Panc1 (cell line): ENCODE data around the gene BCAS3. TPM values are rescaled to one million over a fixed set of nuclear protein-coding genes. Genes with fewer than 3 reads are reported as not detected.

Experiments
- ATAC-seq: fragments of 200-7000 bp; cut with Tn5 transposase; 2 replicates; pipeline ENCODE4 v1.9.1; 2020; ENCODE audit warnings: mild to moderate bottlenecking, moderate library complexity
- BruUV-seq: library from RNA; stranded (reverse); fragments of 400-500 nt; replicated peaks from 2 replicates; lab custom pipeline; 2021; lab: Mats Ljungman, UMichigan
- CTCF ChIA-PET: fragments of 300-600 bp; sonication (Branson Sonifier 250); formaldehyde crosslinking; loops from one replicate; lab custom pipeline; 2022; ENCODE audit warnings: antibody characterized with exemption; lab: Charles Lee
- POLR2A ChIA-PET: fragments of 300-600 bp; sonication (Branson Sonifier 250); formaldehyde crosslinking; loops from one replicate; lab custom pipeline; 2022; ENCODE audit warnings: antibody characterized with exemption; lab: Charles Lee
- DNase-seq: peaks from one replicate; pipeline ENCODE4 v3.0.0-alpha.2; 2010; ENCODE audit warnings: low read depth, low spot score
- H3K27ac ChIP-seq: 2 replicates; pipeline ENCODE4 v1.5.1; 2011; ENCODE audit warnings: mild to moderate bottlenecking, low read length, inconsistent platforms
- H3K27me3 ChIP-seq: fragments of 200-500 bp; sonication (Bioruptor generic); 2 replicates; pipeline ENCODE4 v1.6.0; 2014; ENCODE audit warnings: low read length, inconsistent platforms; ENCODE audit not compliant: control insufficient read depth, insufficient read depth
- H3K36me3 ChIP-seq: fragments of 200-500 bp; sonication (Bioruptor generic); 2 replicates; pipeline ENCODE4 v1.5.1; 2014; ENCODE audit warnings: inconsistent platforms, mild to moderate bottlenecking, low read length, moderate library complexity; ENCODE audit not compliant: control insufficient read depth, insufficient read depth
- H3K4me1 ChIP-seq: 2 replicates; pipeline ENCODE4 v1.5.1; 2011; ENCODE audit warnings: inconsistent platforms, mild to moderate bottlenecking, low read length, moderate library complexity; ENCODE audit not compliant: control insufficient read depth, insufficient read depth
- H3K4me3 ChIP-seq, 2 experiments: 2 replicates each; pipeline ENCODE4 v1.5.1; 2011 to 2012; ENCODE audit warnings: low read depth in 2 of 2, low read length in 2 of 2, mild to moderate bottlenecking in 2 of 2, inconsistent platforms in 1 of 2, moderate library complexity in 1 of 2
- H3K9me3 ChIP-seq: fragments of 200-500 bp; sonication (Bioruptor generic); 2 replicates; pipeline ENCODE4 v1.5.1; 2014; ENCODE audit warnings: low read depth, mild to moderate bottlenecking, inconsistent platforms, low read length, moderate library complexity; ENCODE audit not compliant: control insufficient read depth, insufficient read depth
- POLR2AphosphoS5 ChIP-seq: IDR thresholded peaks from 2 replicates; pipeline ENCODE4 v1.6.1; 2012; ENCODE audit warnings: mild to moderate bottlenecking, low read depth, low read length, moderate library complexity
- SIN3A ChIP-seq: IDR thresholded peaks from 2 replicates; pipeline ENCODE4 v1.6.1; 2012; ENCODE audit warnings: low read depth, mild to moderate bottlenecking, low read length, moderate library complexity, borderline replicate concordance; ENCODE audit not compliant: insufficient read depth
- TCF7L2 ChIP-seq: IDR thresholded peaks from 2 replicates; pipeline ENCODE4 v1.6.1; 2011; ENCODE audit warnings: mild to moderate bottlenecking, low read depth, low read length, inconsistent platforms
- in situ Hi-C: cut with HindIII; loops from 2 replicates; pipeline ENCODE4 v1.10.0; 2016; ENCODE audit warnings: low sequenced_read_pairs, low pct_unique_long_range_greater_than_20kb
- intact Hi-C: fragments of 100-400 bp; cut with micrococcal nuclease; formaldehyde crosslinking; loops from one replicate; pipeline ENCODE4 v1.10.0; 2022; ENCODE audit not compliant: unreplicated experiment
- total RNA-seq: library from RNA; stranded (reverse); gene quantifications from one replicate; pipeline ENCODE4 v1.2.1, GENCODE V29; 2021; ENCODE audit not compliant: unreplicated experiment
- TF ChIP-seq, protein P1 (sequence below), 2 experiments: IDR thresholded peaks; 2 replicates each; pipeline ENCODE4 v1.6.1; 2011 to 2012; ENCODE audit warnings: low read depth in 2 of 2, control low read depth in 1 of 2, low read length in 1 of 2, mild to moderate bottlenecking in 1 of 2, moderate library complexity in 1 of 2; ENCODE audit not compliant: insufficient read depth in 1 of 2
- TF ChIP-seq, protein P2 (sequence below): fragments of 450-650 bp; IDR thresholded peaks from 2 replicates; pipeline ENCODE4 v1.5.1; 2017; ENCODE audit warnings: mild to moderate bottlenecking

Gene BCAS3
- total RNA-seq, 1 experiment from 2014 or later = 9.3 TPM

- TF ChIP-seq POLR2AphosphoS5 = no peak
- TF ChIP-seq TCF7L2 = no peak
- TF ChIP-seq, protein P1, sequence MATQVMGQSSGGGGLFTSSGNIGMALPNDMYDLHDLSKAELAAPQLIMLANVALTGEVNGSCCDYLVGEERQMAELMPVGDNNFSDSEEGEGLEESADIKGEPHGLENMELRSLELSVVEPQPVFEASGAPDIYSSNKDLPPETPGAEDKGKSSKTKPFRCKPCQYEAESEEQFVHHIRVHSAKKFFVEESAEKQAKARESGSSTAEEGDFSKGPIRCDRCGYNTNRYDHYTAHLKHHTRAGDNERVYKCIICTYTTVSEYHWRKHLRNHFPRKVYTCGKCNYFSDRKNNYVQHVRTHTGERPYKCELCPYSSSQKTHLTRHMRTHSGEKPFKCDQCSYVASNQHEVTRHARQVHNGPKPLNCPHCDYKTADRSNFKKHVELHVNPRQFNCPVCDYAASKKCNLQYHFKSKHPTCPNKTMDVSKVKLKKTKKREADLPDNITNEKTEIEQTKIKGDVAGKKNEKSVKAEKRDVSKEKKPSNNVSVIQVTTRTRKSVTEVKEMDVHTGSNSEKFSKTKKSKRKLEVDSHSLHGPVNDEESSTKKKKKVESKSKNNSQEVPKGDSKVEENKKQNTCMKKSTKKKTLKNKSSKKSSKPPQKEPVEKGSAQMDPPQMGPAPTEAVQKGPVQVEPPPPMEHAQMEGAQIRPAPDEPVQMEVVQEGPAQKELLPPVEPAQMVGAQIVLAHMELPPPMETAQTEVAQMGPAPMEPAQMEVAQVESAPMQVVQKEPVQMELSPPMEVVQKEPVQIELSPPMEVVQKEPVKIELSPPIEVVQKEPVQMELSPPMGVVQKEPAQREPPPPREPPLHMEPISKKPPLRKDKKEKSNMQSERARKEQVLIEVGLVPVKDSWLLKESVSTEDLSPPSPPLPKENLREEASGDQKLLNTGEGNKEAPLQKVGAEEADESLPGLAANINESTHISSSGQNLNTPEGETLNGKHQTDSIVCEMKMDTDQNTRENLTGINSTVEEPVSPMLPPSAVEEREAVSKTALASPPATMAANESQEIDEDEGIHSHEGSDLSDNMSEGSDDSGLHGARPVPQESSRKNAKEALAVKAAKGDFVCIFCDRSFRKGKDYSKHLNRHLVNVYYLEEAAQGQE (IDR thresholded peaks at IDR 0.05; ENCODE audit: insufficient read depth in 1 of 2, low read depth in 2 of 2, low read length in 1 of 2) = no peak
- TF ChIP-seq, protein P2, sequence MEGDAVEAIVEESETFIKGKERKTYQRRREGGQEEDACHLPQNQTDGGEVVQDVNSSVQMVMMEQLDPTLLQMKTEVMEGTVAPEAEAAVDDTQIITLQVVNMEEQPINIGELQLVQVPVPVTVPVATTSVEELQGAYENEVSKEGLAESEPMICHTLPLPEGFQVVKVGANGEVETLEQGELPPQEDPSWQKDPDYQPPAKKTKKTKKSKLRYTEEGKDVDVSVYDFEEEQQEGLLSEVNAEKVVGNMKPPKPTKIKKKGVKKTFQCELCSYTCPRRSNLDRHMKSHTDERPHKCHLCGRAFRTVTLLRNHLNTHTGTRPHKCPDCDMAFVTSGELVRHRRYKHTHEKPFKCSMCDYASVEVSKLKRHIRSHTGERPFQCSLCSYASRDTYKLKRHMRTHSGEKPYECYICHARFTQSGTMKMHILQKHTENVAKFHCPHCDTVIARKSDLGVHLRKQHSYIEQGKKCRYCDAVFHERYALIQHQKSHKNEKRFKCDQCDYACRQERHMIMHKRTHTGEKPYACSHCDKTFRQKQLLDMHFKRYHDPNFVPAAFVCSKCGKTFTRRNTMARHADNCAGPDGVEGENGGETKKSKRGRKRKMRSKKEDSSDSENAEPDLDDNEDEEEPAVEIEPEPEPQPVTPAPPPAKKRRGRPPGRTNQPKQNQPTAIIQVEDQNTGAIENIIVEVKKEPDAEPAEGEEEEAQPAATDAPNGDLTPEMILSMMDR = no peak
- no peak for TF ChIP-seq SIN3A
- H3K36me3 ChIP-seq = no peaks in the 10 kb centered on the region
- no peak overlapping the region for H3K4me3 ChIP-seq
- in situ Hi-C loops = no loop called here
- intact Hi-C loops = no loop called here
- H3K27ac ChIP-seq = no peak overlapping the region
- BruUV-seq = no TSS peak
- H3K9me3 ChIP-seq = no peaks in the 10 kb centered on the region
- DNase-seq (no peak), ATAC-seq (no peak)
- no peaks in the 10 kb centered on the region for H3K4me1 ChIP-seq
- POLR2A ChIA-PET = no interaction called here
- H3K27me3 ChIP-seq = no peaks in the 10 kb centered on the region
- CTCF ChIA-PET = no interaction called here
These were observed 46.5 kb upstream of the BCAS3 start for GRCh38 chr17:60631119-60631518.

GRCh38 chr17:60637683-60638082 lies 40.0 kb upstream of the BCAS3 start:
- intact Hi-C loops (no loop called here), in situ Hi-C loops (no loop called here)
- no peak for TF ChIP-seq POLR2AphosphoS5
- no peak for TF ChIP-seq SIN3A
- TF ChIP-seq, protein P2 = no peak
- TF ChIP-seq TCF7L2 = no peak
- TF ChIP-seq, protein P1 (IDR thresholded peaks at IDR 0.05; ENCODE audit: insufficient read depth in 1 of 2, low read depth in 2 of 2, low read length in 1 of 2) = no peak
- H3K9me3 ChIP-seq = no peaks in the 10 kb centered on the region
- DNase-seq = no peak
- H3K36me3 ChIP-seq = no peaks in the 10 kb centered on the region
- H3K4me3 ChIP-seq = no peak overlapping the region
- no peaks in the 10 kb centered on the region for H3K27me3 ChIP-seq
- ATAC-seq = no peak
- CTCF ChIA-PET = interaction anchor here (0.7 to 1.1 kb wide), 3 partner anchors 8 to 492 kb away, joined by 3 read pairs; no protein-coding TSS in a partner anchor
- no TSS peak for BruUV-seq
- no peaks in the 10 kb centered on the region for H3K4me1 ChIP-seq
- POLR2A ChIA-PET = interaction anchor here (0.6 kb wide), 1 partner anchor 280 kb away, joined by 10 read pairs; no protein-coding TSS in a partner anchor
- H3K27ac ChIP-seq = no peak overlapping the region
